ENCODE measurements around the gene ASTN2. TPM values are rescaled to one million over a fixed set of nuclear protein-coding genes. Genes with fewer than 3 reads are reported as not detected.

The ASTN2 gene
- total and polyA plus RNA-seq, 2 experiments from 2014 or later, result 5.6 to 7.7 TPM

DNA sequence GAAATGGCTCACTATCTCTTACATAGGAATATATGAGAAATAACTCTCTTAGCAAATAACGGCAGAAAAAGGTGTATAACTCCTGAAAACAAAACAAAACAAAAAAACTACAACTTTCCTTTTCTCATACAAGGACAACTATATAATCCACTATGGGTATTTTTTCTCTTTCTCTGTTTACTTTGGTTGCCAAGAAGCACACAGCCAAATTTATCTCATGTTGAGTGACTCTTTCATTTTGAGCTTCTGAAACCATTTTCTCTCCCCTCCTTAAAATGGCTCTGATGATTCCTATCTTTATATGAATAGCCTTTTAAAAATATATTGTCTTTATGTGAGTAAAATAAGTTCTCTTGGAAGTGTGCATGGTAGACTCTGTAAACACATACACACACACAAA, 599.0 kb downstream of the ASTN2 start:
- no peak overlapping the region for H3K27ac ChIP-seq

DNA sequence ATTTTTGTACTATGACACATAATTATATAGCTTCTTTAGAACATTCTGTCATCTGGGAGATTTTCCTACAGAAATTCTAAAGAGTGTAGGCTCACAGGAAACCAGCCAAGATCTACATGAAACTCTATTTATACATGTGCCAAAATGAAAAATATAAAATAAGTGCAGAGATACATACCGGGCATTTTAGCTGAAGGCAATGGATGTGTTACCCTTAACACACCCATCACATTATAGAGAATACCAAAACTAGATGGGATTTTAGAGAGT, 601.9 kb downstream of the ASTN2 start:
- TF ChIP-seq, protein P1, sequence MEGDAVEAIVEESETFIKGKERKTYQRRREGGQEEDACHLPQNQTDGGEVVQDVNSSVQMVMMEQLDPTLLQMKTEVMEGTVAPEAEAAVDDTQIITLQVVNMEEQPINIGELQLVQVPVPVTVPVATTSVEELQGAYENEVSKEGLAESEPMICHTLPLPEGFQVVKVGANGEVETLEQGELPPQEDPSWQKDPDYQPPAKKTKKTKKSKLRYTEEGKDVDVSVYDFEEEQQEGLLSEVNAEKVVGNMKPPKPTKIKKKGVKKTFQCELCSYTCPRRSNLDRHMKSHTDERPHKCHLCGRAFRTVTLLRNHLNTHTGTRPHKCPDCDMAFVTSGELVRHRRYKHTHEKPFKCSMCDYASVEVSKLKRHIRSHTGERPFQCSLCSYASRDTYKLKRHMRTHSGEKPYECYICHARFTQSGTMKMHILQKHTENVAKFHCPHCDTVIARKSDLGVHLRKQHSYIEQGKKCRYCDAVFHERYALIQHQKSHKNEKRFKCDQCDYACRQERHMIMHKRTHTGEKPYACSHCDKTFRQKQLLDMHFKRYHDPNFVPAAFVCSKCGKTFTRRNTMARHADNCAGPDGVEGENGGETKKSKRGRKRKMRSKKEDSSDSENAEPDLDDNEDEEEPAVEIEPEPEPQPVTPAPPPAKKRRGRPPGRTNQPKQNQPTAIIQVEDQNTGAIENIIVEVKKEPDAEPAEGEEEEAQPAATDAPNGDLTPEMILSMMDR (IDR thresholded peaks at IDR 0.05; ENCODE audit: low read depth, low read length), result no peak
- Histone ChIP-seq H3K27ac (no peak overlapping the region), H3K4me3 (no peak overlapping the region), H3K9me3 (ENCODE audit: low read depth) (no peaks in the 10 kb centered on the region), H3K27me3 (no peaks in the 10 kb centered on the region), H3K4me1 (ENCODE audit: low read depth) (no peaks in the 10 kb centered on the region), H3K36me3 (no peaks in the 10 kb centered on the region)
- no peak for DNase-seq (ENCODE audit: low read depth in 1 of 2, low spot score in 1 of 2)

More for the DNA sequence above, 599.0 kb downstream of the ASTN2 start:
- Histone ChIP-seq H3K4me1 (ENCODE audit: low read depth) (no peaks in the 10 kb centered on the region), H3K9me3 (ENCODE audit: low read depth) (no peaks in the 10 kb centered on the region), H3K4me3 (no peak overlapping the region), H3K36me3 (no peaks in the 10 kb centered on the region), H3K27me3 (no peaks in the 10 kb centered on the region)
- TF ChIP-seq, protein P1 (IDR thresholded peaks at IDR 0.05; ENCODE audit: low read depth, low read length), result no peak
- DNase-seq (ENCODE audit: low read depth in 1 of 2, low spot score in 1 of 2), result no peak

DNA sequence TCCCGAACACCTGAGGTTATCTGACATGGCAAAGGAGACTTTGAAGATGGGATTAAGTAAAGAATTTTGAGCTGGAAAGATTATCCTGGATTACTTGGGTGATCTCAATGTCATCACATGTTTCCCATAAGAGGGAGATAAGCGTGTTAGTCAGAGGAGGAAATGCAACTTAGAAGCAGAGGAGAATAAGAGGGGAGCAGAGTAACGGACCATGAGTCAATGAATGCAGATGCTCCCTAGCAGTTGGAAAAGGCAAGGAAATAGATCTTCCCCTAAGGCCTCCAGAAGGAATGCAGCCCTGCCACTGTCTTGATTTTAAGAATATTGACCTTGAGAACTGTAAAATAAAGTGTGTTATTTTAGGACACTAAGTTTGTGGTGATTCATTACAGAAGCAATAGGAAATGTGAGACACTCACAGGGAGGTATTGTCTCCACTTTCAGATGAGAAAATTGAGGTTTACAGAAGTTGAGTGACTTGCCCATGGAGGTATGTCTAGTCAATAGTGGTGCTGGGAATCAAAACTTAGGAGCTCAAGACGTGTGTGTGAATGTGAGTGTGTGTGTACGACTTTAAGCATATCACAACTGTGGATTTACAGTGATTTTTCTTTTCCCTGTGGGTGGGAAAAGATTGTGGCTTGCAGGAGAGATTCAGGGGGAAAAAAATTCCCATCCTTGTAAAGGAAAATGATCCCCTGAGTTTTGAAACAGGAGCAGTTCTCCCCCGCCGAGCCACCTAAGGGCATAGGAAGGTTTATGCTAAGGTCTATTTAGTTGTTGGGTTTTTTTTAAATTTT, 602.4 kb downstream of the ASTN2 start:
- Histone ChIP-seq H3K27me3 (no peaks in the 10 kb centered on the region), H3K9me3 (ENCODE audit: low read depth) (no peaks in the 10 kb centered on the region), H3K4me3 (no peak overlapping the region), H3K27ac (no peak overlapping the region), H3K4me1 (ENCODE audit: low read depth) (no peaks in the 10 kb centered on the region), H3K36me3 (no peaks in the 10 kb centered on the region)
- DNase-seq (ENCODE audit: low read depth in 1 of 2, low spot score in 1 of 2), result peak in 1 of 2 donors; percentile 9
- TF ChIP-seq, protein P1 (IDR thresholded peaks at IDR 0.05; ENCODE audit: low read depth, low read length), result no peak

DNA sequence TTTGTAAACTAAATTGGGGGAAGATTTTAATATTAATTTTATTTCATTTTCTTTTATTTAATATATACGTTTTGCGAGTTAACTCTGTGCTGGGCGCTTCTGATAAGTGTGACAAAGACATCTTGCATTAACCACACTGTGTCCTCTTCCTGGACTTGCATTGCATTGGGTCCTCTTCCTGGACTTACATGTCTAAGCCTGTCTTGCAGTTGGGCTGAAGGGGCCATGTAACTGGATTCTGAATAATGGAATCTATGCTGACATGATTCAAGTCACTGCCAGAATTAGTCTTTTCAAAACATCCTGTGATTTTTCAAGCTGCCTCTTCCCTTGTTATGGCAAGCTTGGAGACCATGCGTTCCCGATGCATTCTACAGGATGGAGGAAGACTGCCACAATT, 605.2 kb downstream of the ASTN2 start:
- TF ChIP-seq, protein P1 (IDR thresholded peaks at IDR 0.05; ENCODE audit: low read depth, low read length), result no peak
- no peaks in the 10 kb centered on the region for H3K4me1 ChIP-seq (ENCODE audit: low read depth)
- DNase-seq (ENCODE audit: low read depth in 1 of 2, low spot score in 1 of 2), result no peak
- H3K9me3 ChIP-seq (ENCODE audit: low read depth), result no peaks in the 10 kb centered on the region
- no peaks in the 10 kb centered on the region for H3K27me3 ChIP-seq
- no peaks in the 10 kb centered on the region for H3K36me3 ChIP-seq
- H3K27ac ChIP-seq, result no peak overlapping the region
- H3K4me3 ChIP-seq, result no peak overlapping the region

DNA sequence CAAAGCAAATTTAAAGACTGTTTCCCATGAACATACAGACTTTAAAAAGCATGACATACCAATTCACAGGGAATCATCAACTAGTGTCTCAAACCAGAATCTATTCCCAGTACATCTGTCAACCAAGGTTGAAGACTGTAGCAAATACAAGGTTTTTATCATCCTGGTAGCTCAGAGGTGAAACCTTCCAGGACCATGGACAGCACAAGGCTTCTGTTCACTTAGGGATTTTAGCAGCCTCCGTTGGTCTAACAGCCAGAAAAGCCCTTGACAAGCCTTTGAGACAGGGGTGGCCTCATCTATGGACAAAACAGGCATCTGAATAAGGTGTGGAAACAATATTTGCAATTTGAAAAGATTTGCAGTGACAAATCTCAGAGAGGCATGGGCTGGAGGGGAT, 608.8 kb downstream of the ASTN2 start:
- TF ChIP-seq, protein P1 (IDR thresholded peaks at IDR 0.05; ENCODE audit: low read depth, low read length), result no peak
- peak; percentile 32 to 88 for DNase-seq (ENCODE audit: low read depth in 1 of 2, low spot score in 1 of 2)
- Histone ChIP-seq H3K27ac (no peak overlapping the region), H3K4me1 (ENCODE audit: low read depth) (no peaks in the 10 kb centered on the region), H3K36me3 (no peaks in the 10 kb centered on the region), H3K27me3 (no peaks in the 10 kb centered on the region), H3K9me3 (ENCODE audit: low read depth) (no peaks in the 10 kb centered on the region), H3K4me3 (no peak overlapping the region)
